ENCODE measurements around the gene USP15. TPM values are rescaled to one million over a fixed set of nuclear protein-coding genes. Genes with fewer than 3 reads are reported as not detected.

The USP15 gene
- total and polyA plus RNA-seq, 2 of the 8 experiments (the other 6 are each of a cell fraction or from before 2014, with no cell fraction given): 12.7 to 38.6 TPM

- TF ChIP-seq, protein P1, sequence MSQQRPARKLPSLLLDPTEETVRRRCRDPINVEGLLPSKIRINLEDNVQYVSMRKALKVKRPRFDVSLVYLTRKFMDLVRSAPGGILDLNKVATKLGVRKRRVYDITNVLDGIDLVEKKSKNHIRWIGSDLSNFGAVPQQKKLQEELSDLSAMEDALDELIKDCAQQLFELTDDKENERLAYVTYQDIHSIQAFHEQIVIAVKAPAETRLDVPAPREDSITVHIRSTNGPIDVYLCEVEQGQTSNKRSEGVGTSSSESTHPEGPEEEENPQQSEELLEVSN (IDR thresholded peaks at IDR 0.05): no peak
- TF ChIP-seq BRCA1 (IDR thresholded peaks at IDR 0.05; ENCODE audit: low read depth, low read length) (no peak), RNF2 (IDR thresholded peaks at IDR 0.05; ENCODE audit: borderline replicate concordance, low read depth, low read length, missing control alignments, poor library complexity, severe bottlenecking) (no peak)
- TF ChIP-seq, protein P2, sequence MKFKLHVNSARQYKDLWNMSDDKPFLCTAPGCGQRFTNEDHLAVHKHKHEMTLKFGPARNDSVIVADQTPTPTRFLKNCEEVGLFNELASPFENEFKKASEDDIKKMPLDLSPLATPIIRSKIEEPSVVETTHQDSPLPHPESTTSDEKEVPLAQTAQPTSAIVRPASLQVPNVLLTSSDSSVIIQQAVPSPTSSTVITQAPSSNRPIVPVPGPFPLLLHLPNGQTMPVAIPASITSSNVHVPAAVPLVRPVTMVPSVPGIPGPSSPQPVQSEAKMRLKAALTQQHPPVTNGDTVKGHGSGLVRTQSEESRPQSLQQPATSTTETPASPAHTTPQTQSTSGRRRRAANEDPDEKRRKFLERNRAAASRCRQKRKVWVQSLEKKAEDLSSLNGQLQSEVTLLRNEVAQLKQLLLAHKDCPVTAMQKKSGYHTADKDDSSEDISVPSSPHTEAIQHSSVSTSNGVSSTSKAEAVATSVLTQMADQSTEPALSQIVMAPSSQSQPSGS (IDR thresholded peaks at IDR 0.05; ENCODE audit: low read length): no peak
Observed at GRCh38 chr12:62279961-62280360, 19.8 kb downstream of the USP15 start (continued).

All from H1 (cell line).